Panc1 (cell line): ENCODE measurements around the gene HCN2. TPM values are rescaled to one million over a fixed set of nuclear protein-coding genes. Genes with fewer than 3 reads are reported as not detected.

ENCODE experiments used
- ATAC-seq: fragments of 200-7000 bp; cut with Tn5 transposase; 2 replicates; pipeline ENCODE4 v1.9.1; 2020; ENCODE audit warnings: mild to moderate bottlenecking, moderate library complexity
- BruUV-seq: library from RNA; stranded (reverse); fragments of 400-500 nt; replicated peaks from 2 replicates; lab custom pipeline; 2021; lab: Mats Ljungman, UMichigan
- CTCF ChIA-PET: fragments of 300-600 bp; sonication (Branson Sonifier 250); formaldehyde crosslinking; loops from one replicate; lab custom pipeline; 2022; ENCODE audit warnings: antibody characterized with exemption; lab: Charles Lee
- POLR2A ChIA-PET: fragments of 300-600 bp; sonication (Branson Sonifier 250); formaldehyde crosslinking; loops from one replicate; lab custom pipeline; 2022; ENCODE audit warnings: antibody characterized with exemption; lab: Charles Lee
- DNase-seq: peaks from one replicate; pipeline ENCODE4 v3.0.0-alpha.2; 2010; ENCODE audit warnings: low read depth, low spot score
- H3K27ac ChIP-seq: 2 replicates; pipeline ENCODE4 v1.5.1; 2011; ENCODE audit warnings: mild to moderate bottlenecking, low read length, inconsistent platforms
- H3K27me3 ChIP-seq: fragments of 200-500 bp; sonication (Bioruptor generic); 2 replicates; pipeline ENCODE4 v1.6.0; 2014; ENCODE audit warnings: low read length, inconsistent platforms; ENCODE audit not compliant: control insufficient read depth, insufficient read depth
- H3K36me3 ChIP-seq: fragments of 200-500 bp; sonication (Bioruptor generic); 2 replicates; pipeline ENCODE4 v1.5.1; 2014; ENCODE audit warnings: inconsistent platforms, mild to moderate bottlenecking, low read length, moderate library complexity; ENCODE audit not compliant: control insufficient read depth, insufficient read depth
- H3K4me1 ChIP-seq: 2 replicates; pipeline ENCODE4 v1.5.1; 2011; ENCODE audit warnings: inconsistent platforms, mild to moderate bottlenecking, low read length, moderate library complexity; ENCODE audit not compliant: control insufficient read depth, insufficient read depth
- H3K4me3 ChIP-seq, 2 experiments: 2 replicates each; pipeline ENCODE4 v1.5.1; 2011 to 2012; ENCODE audit warnings: low read depth in 2 of 2, low read length in 2 of 2, mild to moderate bottlenecking in 2 of 2, inconsistent platforms in 1 of 2, moderate library complexity in 1 of 2
- H3K9me3 ChIP-seq: fragments of 200-500 bp; sonication (Bioruptor generic); 2 replicates; pipeline ENCODE4 v1.5.1; 2014; ENCODE audit warnings: low read depth, mild to moderate bottlenecking, inconsistent platforms, low read length, moderate library complexity; ENCODE audit not compliant: control insufficient read depth, insufficient read depth
- CTCF ChIP-seq: fragments of 450-650 bp; IDR thresholded peaks from 2 replicates; pipeline ENCODE4 v1.5.1; 2017; ENCODE audit warnings: mild to moderate bottlenecking
- POLR2AphosphoS5 ChIP-seq: IDR thresholded peaks from 2 replicates; pipeline ENCODE4 v1.6.1; 2012; ENCODE audit warnings: mild to moderate bottlenecking, low read depth, low read length, moderate library complexity
- SIN3A ChIP-seq: IDR thresholded peaks from 2 replicates; pipeline ENCODE4 v1.6.1; 2012; ENCODE audit warnings: low read depth, mild to moderate bottlenecking, low read length, moderate library complexity, borderline replicate concordance; ENCODE audit not compliant: insufficient read depth
- TCF7L2 ChIP-seq: IDR thresholded peaks from 2 replicates; pipeline ENCODE4 v1.6.1; 2011; ENCODE audit warnings: mild to moderate bottlenecking, low read depth, low read length, inconsistent platforms
- in situ Hi-C: cut with HindIII; loops from 2 replicates; pipeline ENCODE4 v1.10.0; 2016; ENCODE audit warnings: low sequenced_read_pairs, low pct_unique_long_range_greater_than_20kb
- intact Hi-C: fragments of 100-400 bp; cut with micrococcal nuclease; formaldehyde crosslinking; loops from one replicate; pipeline ENCODE4 v1.10.0; 2022; ENCODE audit not compliant: unreplicated experiment
- total RNA-seq: library from RNA; stranded (reverse); gene quantifications from one replicate; pipeline ENCODE4 v1.2.1, GENCODE V29; 2021; ENCODE audit not compliant: unreplicated experiment
- TF ChIP-seq, protein P1 (sequence below), 2 experiments: IDR thresholded peaks; 2 replicates each; pipeline ENCODE4 v1.6.1; 2011 to 2012; ENCODE audit warnings: low read depth in 2 of 2, control low read depth in 1 of 2, low read length in 1 of 2, mild to moderate bottlenecking in 1 of 2, moderate library complexity in 1 of 2; ENCODE audit not compliant: insufficient read depth in 1 of 2

HCN2 gene
- total RNA-seq, 1 experiment from 2014 or later: 15.1 TPM

DNA sequence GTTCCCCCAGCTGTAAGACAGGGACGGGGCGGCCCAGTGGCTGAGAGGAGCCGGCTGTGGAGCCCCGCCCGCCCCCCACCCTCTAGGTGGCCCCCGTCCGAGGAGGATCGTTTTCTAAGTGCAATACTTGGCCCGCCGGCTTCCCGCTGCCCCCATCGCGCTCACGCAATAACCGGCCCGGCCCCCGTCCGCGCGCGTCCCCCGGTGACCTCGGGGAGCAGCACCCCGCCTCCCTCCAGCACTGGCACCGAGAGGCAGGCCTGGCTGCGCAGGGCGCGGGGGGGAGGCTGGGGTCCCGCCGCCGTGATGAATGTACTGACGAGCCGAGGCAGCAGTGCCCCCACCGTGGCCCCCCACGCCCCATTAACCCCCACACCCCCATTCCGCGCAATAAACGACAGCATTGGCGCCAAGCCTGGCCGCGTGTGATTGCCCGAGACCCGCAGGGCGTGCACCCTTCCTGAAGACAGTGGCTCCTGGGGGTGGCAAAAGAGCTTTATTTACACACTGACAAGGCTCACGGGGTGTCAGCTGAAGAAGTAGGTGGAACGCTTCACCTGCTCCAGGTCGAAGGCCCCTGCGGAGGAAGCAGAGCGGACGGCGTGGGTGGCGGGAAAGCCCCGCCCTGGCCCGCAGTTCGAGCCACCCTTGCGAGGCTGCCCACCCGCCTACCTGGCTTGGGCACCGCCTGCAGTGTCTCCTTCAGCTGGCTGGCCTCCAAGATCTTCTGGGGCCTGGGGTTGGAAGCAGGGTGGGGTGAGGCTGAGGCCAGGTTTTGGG is 27.3 kb downstream of the HCN2 start:
- no peak for ATAC-seq
- no peaks in the 10 kb centered on the region for H3K27me3 ChIP-seq
- no peaks in the 10 kb centered on the region for H3K9me3 ChIP-seq
- H3K4me3 ChIP-seq: no peak overlapping the region
- no TSS peak for BruUV-seq
- in situ Hi-C loops (no loop called here), intact Hi-C loops (no loop called here)
- TF ChIP-seq TCF7L2: no peak
- TF ChIP-seq CTCF: no peak
- TF ChIP-seq, protein P1, sequence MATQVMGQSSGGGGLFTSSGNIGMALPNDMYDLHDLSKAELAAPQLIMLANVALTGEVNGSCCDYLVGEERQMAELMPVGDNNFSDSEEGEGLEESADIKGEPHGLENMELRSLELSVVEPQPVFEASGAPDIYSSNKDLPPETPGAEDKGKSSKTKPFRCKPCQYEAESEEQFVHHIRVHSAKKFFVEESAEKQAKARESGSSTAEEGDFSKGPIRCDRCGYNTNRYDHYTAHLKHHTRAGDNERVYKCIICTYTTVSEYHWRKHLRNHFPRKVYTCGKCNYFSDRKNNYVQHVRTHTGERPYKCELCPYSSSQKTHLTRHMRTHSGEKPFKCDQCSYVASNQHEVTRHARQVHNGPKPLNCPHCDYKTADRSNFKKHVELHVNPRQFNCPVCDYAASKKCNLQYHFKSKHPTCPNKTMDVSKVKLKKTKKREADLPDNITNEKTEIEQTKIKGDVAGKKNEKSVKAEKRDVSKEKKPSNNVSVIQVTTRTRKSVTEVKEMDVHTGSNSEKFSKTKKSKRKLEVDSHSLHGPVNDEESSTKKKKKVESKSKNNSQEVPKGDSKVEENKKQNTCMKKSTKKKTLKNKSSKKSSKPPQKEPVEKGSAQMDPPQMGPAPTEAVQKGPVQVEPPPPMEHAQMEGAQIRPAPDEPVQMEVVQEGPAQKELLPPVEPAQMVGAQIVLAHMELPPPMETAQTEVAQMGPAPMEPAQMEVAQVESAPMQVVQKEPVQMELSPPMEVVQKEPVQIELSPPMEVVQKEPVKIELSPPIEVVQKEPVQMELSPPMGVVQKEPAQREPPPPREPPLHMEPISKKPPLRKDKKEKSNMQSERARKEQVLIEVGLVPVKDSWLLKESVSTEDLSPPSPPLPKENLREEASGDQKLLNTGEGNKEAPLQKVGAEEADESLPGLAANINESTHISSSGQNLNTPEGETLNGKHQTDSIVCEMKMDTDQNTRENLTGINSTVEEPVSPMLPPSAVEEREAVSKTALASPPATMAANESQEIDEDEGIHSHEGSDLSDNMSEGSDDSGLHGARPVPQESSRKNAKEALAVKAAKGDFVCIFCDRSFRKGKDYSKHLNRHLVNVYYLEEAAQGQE (IDR thresholded peaks at IDR 0.05; ENCODE audit: insufficient read depth in 1 of 2, low read depth in 2 of 2, low read length in 1 of 2): no peak
- no peak for TF ChIP-seq POLR2AphosphoS5
- no peak for TF ChIP-seq SIN3A
- no peaks in the 10 kb centered on the region for H3K36me3 ChIP-seq
- DNase-seq: no peak
- no peaks in the 10 kb centered on the region for H3K4me1 ChIP-seq
- ChIA-PET CTCF (no interaction called here), POLR2A (no interaction called here)
- no peak overlapping the region for H3K27ac ChIP-seq

DNA sequence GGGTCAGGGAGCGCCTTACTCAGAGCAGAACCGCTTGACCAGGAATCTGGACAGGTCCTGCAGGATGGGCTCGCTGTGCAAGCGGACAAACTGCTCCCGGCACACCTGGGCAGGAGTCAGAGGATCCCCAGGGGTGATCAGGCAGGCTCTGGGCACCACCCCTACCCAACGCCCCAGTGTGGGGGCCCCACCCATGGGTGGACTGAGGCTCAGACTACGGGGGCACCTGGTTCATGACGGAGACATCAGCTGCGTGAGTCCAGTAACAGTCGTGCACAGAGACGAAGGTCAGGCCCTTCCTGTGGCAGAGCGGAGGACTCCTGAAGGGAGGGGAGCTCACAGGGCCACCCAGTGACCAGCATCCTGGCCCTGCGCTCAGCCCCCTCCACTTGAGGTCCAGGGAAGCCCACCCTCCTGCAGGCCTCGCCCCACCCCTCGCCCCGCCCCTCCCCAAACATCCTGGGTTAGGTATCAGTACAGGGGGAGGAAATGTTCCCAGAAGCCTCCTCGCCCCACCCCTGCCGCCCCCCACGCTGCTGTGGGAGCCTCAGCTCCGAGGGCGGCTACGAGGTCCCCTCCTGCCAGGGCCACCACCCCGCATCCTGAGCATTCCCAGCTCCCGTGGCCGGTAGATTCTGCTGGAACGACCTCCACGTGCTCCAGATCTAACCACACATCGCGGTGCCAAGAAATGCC is 28.0 kb downstream of the HCN2 start:
- intact Hi-C loops: no loop called here
- ATAC-seq (no peak), DNase-seq (no peak)
- Histone ChIP-seq H3K36me3 (no peaks in the 10 kb centered on the region), H3K4me1 (no peaks in the 10 kb centered on the region), H3K27me3 (no peaks in the 10 kb centered on the region), H3K9me3 (no peaks in the 10 kb centered on the region), H3K4me3 (no peak overlapping the region), H3K27ac (no peak overlapping the region)
- no TSS peak for BruUV-seq
- TF ChIP-seq POLR2AphosphoS5: no peak
- no peak for TF ChIP-seq CTCF
- no peak for TF ChIP-seq SIN3A
- TF ChIP-seq, protein P1 (IDR thresholded peaks at IDR 0.05; ENCODE audit: insufficient read depth in 1 of 2, low read depth in 2 of 2, low read length in 1 of 2): no peak
- no peak for TF ChIP-seq TCF7L2
- CTCF ChIA-PET: no interaction called here
- POLR2A ChIA-PET: no interaction called here
- in situ Hi-C loops: no loop called here
